HCT116 (cell line): ENCODE measurements around the gene HOPX. TPM values are rescaled to one million over a fixed set of nuclear protein-coding genes. Genes with fewer than 3 reads are reported as not detected.

ENCODE experiments used
- ATAC-seq: fragments of 200-7000 bp; cut with Tn5 transposase; 2 replicates; pipeline ENCODE4 v1.9.1; 2020; ENCODE audit warnings: mild to moderate bottlenecking, moderate library complexity
- BruUV-seq: library from RNA; stranded (reverse); fragments of 400-500 nt; replicated peaks from 2 replicates; lab custom pipeline; 2021; lab: Mats Ljungman, UMichigan
- CTCF ChIA-PET: fragments of 300-600 bp; sonication (Branson Sonifier 250); formaldehyde crosslinking; loops from one replicate; lab custom pipeline; 2021; ENCODE audit warnings: antibody characterized with exemption; lab: Charles Lee
- POLR2A ChIA-PET: fragments of 300-600, 350-600 bp; sonication (Branson Sonifier 250); formaldehyde crosslinking; loops from one replicate; lab custom pipeline; 2021; ENCODE audit warnings: antibody characterized with exemption; lab: Charles Lee
- RAD21 ChIA-PET, 2 experiments: fragments of 300-600 bp; sonication (Branson Sonifier 250); formaldehyde crosslinking; loops; one replicate each; lab custom pipeline; 2023; ENCODE audit warnings: low total read pairs in 2 of 2; ENCODE audit not compliant: uncharacterized antibody in 2 of 2, unreplicated experiment in 2 of 2, low non-redundant PET in 1 of 2; lab: Charles Lee
- DNase-seq: peaks from one replicate; pipeline ENCODE4 v3.0.0-alpha.2; 2010; ENCODE audit warnings: low read depth, low spot score
- H2AFZ ChIP-seq: fragments of 200-600 bp; shearing (Covaris generic), sonication (generic); 2 replicates; pipeline ENCODE4 v1.6.1; 2017; ENCODE audit warnings: low read depth, mixed run types, mixed read lengths, antibody characterized with exemption, low read length; ENCODE audit not compliant: poor library complexity, severe bottlenecking
- H3K27ac ChIP-seq: 2 replicates; pipeline ENCODE4 v1.5.1; 2012; ENCODE audit warnings: low read depth, low read length
- H3K27me3 ChIP-seq: fragments of 200-600 bp; sonication (generic); 2 replicates; pipeline ENCODE4 v1.6.1; 2016; ENCODE audit warnings: mixed run types, low read length, mixed read lengths; ENCODE audit not compliant: insufficient read depth
- H3K36me3 ChIP-seq, 2 experiments: fragments of 200-500 bp in 1 of 2; fragments of 200-600 bp in 1 of 2; sonication (Bioruptor generic) in 1 of 2; sonication (generic) in 1 of 2; 2 replicates each; pipeline versions ENCODE4 v1.5.1 to v1.6.1; 2014 to 2016; ENCODE audit warnings: low read length in 2 of 2, inconsistent platforms in 1 of 2, mixed read lengths in 1 of 2, mixed run types in 1 of 2; ENCODE audit not compliant: insufficient read depth in 2 of 2, control insufficient read depth in 1 of 2
- H3K4me1 ChIP-seq, 2 experiments: fragments of 200-600 bp in 1 of 2; sonication (generic) in 1 of 2; 2 replicates each; pipeline versions ENCODE4 v1.5.1 to v1.6.1; 2012 to 2017; ENCODE audit warnings: low read length in 2 of 2, inconsistent platforms in 1 of 2, mild to moderate bottlenecking in 1 of 2, mixed read lengths in 1 of 2, mixed run types in 1 of 2, moderate library complexity in 1 of 2; ENCODE audit not compliant: insufficient read depth in 2 of 2, control insufficient read depth in 1 of 2
- H3K4me2 ChIP-seq: fragments of 200-600 bp; sonication (generic); 2 replicates; pipeline ENCODE4 v1.6.1; 2017; ENCODE audit warnings: mixed run types, low read length, mixed read lengths
- H3K4me3 ChIP-seq, 2 experiments: fragments of 200-600 bp in 1 of 2; sonication (generic) in 1 of 2; replicated peaks in 1 of 2; 2 replicates each; pipeline ENCODE4 v1.5.1; 2011 to 2016; ENCODE audit warnings: low read length in 2 of 2, control low read depth in 1 of 2, low read depth in 1 of 2, mild to moderate bottlenecking in 1 of 2, mixed read lengths in 1 of 2, mixed run types in 1 of 2
- H3K79me2 ChIP-seq: fragments of 200-600 bp; sonication (generic); 2 replicates; pipeline ENCODE4 v1.6.1; 2017; ENCODE audit warnings: mild to moderate bottlenecking, mixed run types, low read length, moderate library complexity, mixed read lengths; ENCODE audit not compliant: insufficient read depth
- H3K9ac ChIP-seq: fragments of 200-600 bp; sonication (generic); 2 replicates; pipeline ENCODE4 v1.6.1; 2016; ENCODE audit warnings: low read length, mixed read lengths
- H3K9me2 ChIP-seq: fragments of 200-600 bp; sonication (generic), shearing (Covaris generic); 2 replicates; pipeline ENCODE4 v1.6.1; 2017; ENCODE audit warnings: mixed run types, mild to moderate bottlenecking, moderate library complexity; ENCODE audit not compliant: insufficient read depth
- H3K9me3 ChIP-seq, 2 experiments: fragments of 200-500 bp in 1 of 2; fragments of 200-600 bp in 1 of 2; sonication (Bioruptor generic) in 1 of 2; sonication (generic) in 1 of 2; 2 replicates each; pipeline ENCODE4 v1.6.1; 2014 to 2017; ENCODE audit warnings: low read length in 2 of 2, mixed read lengths in 2 of 2, inconsistent platforms in 1 of 2, low read depth in 1 of 2, mild to moderate bottlenecking in 1 of 2, mixed run types in 1 of 2, moderate library complexity in 1 of 2; ENCODE audit not compliant: control insufficient read depth in 1 of 2, insufficient read depth in 1 of 2
- H4K20me1 ChIP-seq: fragments of 200-600 bp; sonication (generic), shearing (Covaris generic); 2 replicates; pipeline ENCODE4 v1.6.1; 2017; ENCODE audit warnings: mixed run types, mild to moderate bottlenecking, moderate library complexity; ENCODE audit not compliant: insufficient read depth
- ATF3 ChIP-seq: IDR thresholded peaks from 2 replicates; pipeline ENCODE4 v1.6.1; 2012
- CBX3 ChIP-seq: IDR thresholded peaks from 2 replicates; pipeline ENCODE4 v1.6.1; 2012; ENCODE audit warnings: low read depth
- CEBPB ChIP-seq: IDR thresholded peaks from 2 replicates; pipeline ENCODE4 v1.6.1; 2012; ENCODE audit warnings: low read depth
- CTCF ChIP-seq, 3 experiments: fragments of 200-600 bp in 1 of 3; sonication (generic) in 1 of 3; IDR thresholded peaks in 2 of 3; conservative IDR thresholded peaks in 1 of 3; 2 replicates each; pipeline ENCODE4 v1.5.1; 2012 to 2017; ENCODE audit warnings: low read depth in 2 of 3, low read length in 2 of 3, antibody characterized with exemption in 1 of 3, borderline replicate concordance in 1 of 3, control low read depth in 1 of 3, mild to moderate bottlenecking in 1 of 3, mixed read lengths in 1 of 3, mixed run types in 1 of 3, moderate library complexity in 1 of 3; ENCODE audit not compliant: insufficient read depth in 1 of 3
- ELF1 ChIP-seq: IDR thresholded peaks from 2 replicates; pipeline ENCODE4 v1.6.1; 2012; ENCODE audit warnings: low read depth, borderline replicate concordance
- EZH2 ChIP-seq: fragments of 200-600 bp; sonication (generic); IDR thresholded peaks from 2 replicates; pipeline ENCODE4 v1.6.1; 2017; ENCODE audit warnings: antibody characterized with exemption, mixed run types
- EZH2phosphoT487 ChIP-seq: fragments of 200-600 bp; IDR thresholded peaks from 2 replicates; pipeline ENCODE4 v1.6.1; 2018; ENCODE audit warnings: antibody characterized with exemption, borderline replicate concordance
- FOSL1 ChIP-seq: IDR thresholded peaks from 2 replicates; pipeline ENCODE4 v1.6.1; 2012; ENCODE audit warnings: low read depth
- MAX ChIP-seq: IDR thresholded peaks from 2 replicates; pipeline ENCODE4 v1.6.1; 2012
- POLR2A ChIP-seq: IDR thresholded peaks from 2 replicates; pipeline ENCODE4 v1.7.0; 2011; ENCODE audit warnings: borderline replicate concordance; ENCODE audit not compliant: insufficient read depth, insufficient read length; ENCODE audit errors: extremely low read depth
- POLR2AphosphoS5 ChIP-seq: IDR thresholded peaks from 2 replicates; pipeline ENCODE4 v1.6.1; 2011; ENCODE audit warnings: mild to moderate bottlenecking, low read depth, low read length, moderate library complexity
- RAD21 ChIP-seq: IDR thresholded peaks from 2 replicates; pipeline ENCODE4 v1.6.1; 2012; ENCODE audit warnings: low read depth, mild to moderate bottlenecking
- SP1 ChIP-seq: IDR thresholded peaks from 2 replicates; pipeline ENCODE4 v1.6.1; 2012; ENCODE audit warnings: low read depth
- SRF ChIP-seq: IDR thresholded peaks from 2 replicates; pipeline ENCODE4 v1.6.1; 2012; ENCODE audit warnings: low read depth
- TCF7L2 ChIP-seq: IDR thresholded peaks from 2 replicates; pipeline ENCODE4 v1.7.0; 2011; ENCODE audit warnings: borderline replicate concordance, inconsistent platforms; ENCODE audit not compliant: insufficient read depth, insufficient read length; ENCODE audit errors: extremely low read depth
- YY1 ChIP-seq: IDR thresholded peaks from 2 replicates; pipeline ENCODE4 v1.6.1; 2011; ENCODE audit warnings: low read length, low read depth, moderate library complexity, mild to moderate bottlenecking; ENCODE audit not compliant: insufficient replicate concordance; ENCODE audit errors: extremely low read depth
- ZBTB33 ChIP-seq: IDR thresholded peaks from 2 replicates; pipeline ENCODE4 v1.6.1; 2011; ENCODE audit warnings: mild to moderate bottlenecking, low read length, moderate library complexity; ENCODE audit not compliant: insufficient replicate concordance; ENCODE audit errors: extremely low read depth
- ZNF274 ChIP-seq: fragments of 200-500 bp; sonication (Bioruptor generic); IDR thresholded peaks from 2 replicates; pipeline ENCODE4 v1.6.1; 2014; ENCODE audit warnings: mild to moderate bottlenecking, low read depth, low read length, inconsistent platforms
- intact Hi-C: fragments of 100-400 bp; cut with micrococcal nuclease; formaldehyde crosslinking; loops from 2 replicates; pipeline ENCODE4 v1.10.0; 2022
- total RNA-seq: library from RNA; stranded (reverse); gene quantifications from one replicate; pipeline ENCODE4 v1.2.1, GENCODE V29; 2021; ENCODE audit not compliant: unreplicated experiment

HOPX gene
- total RNA-seq, 1 experiment from 2014 or later, result 0.42 TPM

DNA sequence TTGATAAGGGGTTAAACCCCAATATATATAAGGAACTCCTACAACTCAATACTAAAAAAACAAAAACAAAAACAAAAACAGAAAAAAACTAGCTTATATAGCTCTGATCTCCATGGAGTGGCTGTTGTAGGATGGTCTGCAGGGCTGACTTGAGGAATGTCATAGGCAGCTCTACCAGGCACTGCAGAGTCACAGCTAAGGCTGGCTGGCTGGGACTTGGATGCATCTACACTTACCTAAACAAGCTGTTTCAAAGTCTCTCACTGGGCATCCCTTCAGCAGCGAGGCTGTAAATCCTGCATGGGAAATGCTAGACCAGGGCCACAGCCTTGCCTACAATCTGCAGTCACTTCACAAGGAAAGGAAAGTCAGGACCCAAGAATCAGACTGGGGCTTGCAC is 61.3 kb downstream of the HOPX start:
- intact Hi-C loops, result no loop called here
- Histone ChIP-seq H3K9me3 (no peaks in the 10 kb centered on the region), H2AFZ (no peak overlapping the region), H3K27ac (no peak overlapping the region), H4K20me1 (no peaks in the 10 kb centered on the region), H3K4me2 (no peak overlapping the region), H3K9me2 (no peaks in the 10 kb centered on the region), H3K36me3 (no peaks in the 10 kb centered on the region), H3K4me3 (no peak overlapping the region), H3K79me2 (no peaks in the 10 kb centered on the region), H3K9ac (no peak overlapping the region), H3K27me3 (no peaks in the 10 kb centered on the region), H3K4me1 (peaks cover 7 to 11% of the 10 kb centered on the region in 2 experiments; a peak in 2 of 4 replicates)
- BruUV-seq, result no TSS peak
- ATAC-seq, result no peak
- TF ChIP-seq RAD21 (no peak), EZH2 (no peak), POLR2AphosphoS5 (no peak), SRF (no peak), CTCF (IDR thresholded peaks at IDR 0.05 in 2 of 3, conservative IDR thresholded peaks at IDR 0.05 in 1 of 3; ENCODE audit: borderline replicate concordance in 1 of 3, insufficient read depth in 1 of 3, low read depth in 2 of 3, low read length in 2 of 3) (no peak), ZNF274 (no peak), TCF7L2 (no peak), FOSL1 (no peak), MAX (no peak), ATF3 (no peak), YY1 (no peak), EZH2phosphoT487 (no peak), SP1 (no peak), CEBPB (no peak), CBX3 (no peak), POLR2A (no peak), ELF1 (no peak), ZBTB33 (no peak)
- ChIA-PET POLR2A (no interaction called here), CTCF (interaction anchor here (0.8 to 0.9 kb wide), 2 partner anchors 178 to 180 kb away, joined by 3 to 4 read pairs; no protein-coding TSS in a partner anchor), RAD21 (no interaction called here)
- DNase-seq, result no peak
